22Rv1 (cell line): ENCODE results near the gene GRIFIN.

Source experiments
- H3K27ac ChIP-seq: fragments of 450-650 bp; 2 replicates; pipeline ENCODE4 v1.5.1; 2017
- CTCF ChIP-seq: fragments of 450-650 bp; IDR thresholded peaks from 2 replicates; pipeline ENCODE4 v1.5.1; 2017; ENCODE audit warnings: mild to moderate bottlenecking
- ZFX ChIP-seq: fragments of 450-650 bp; IDR thresholded peaks from 2 replicates; pipeline ENCODE4 v1.6.1; 2017; ENCODE audit warnings: antibody characterized with exemption, borderline replicate concordance

Gene GRIFIN

GRCh38 chr7:2507917-2508306 is 31.7 kb upstream of the GRIFIN start:
- TF ChIP-seq CTCF: no peak
- H3K27ac ChIP-seq: no peak overlapping the region

- TF ChIP-seq ZFX (no peak), CTCF (no peak)
- no peak overlapping the region for H3K27ac ChIP-seq
Observed at GRCh38 chr7:2507208-2507916, 31.2 kb upstream of the GRIFIN start.

- TF ChIP-seq CTCF: no peak
- no peak for TF ChIP-seq ZFX
- H3K27ac ChIP-seq: no peak overlapping the region
Observed at GRCh38 chr7:2505401-2505800, 29.2 kb upstream of the GRIFIN start.

GRCh38 chr7:2504889-2505375 is 28.7 kb upstream of the GRIFIN start:
- H3K27ac ChIP-seq: no peak overlapping the region
- TF ChIP-seq ZFX (no peak), CTCF (no peak)

GRCh38 chr7:2504128-2504888 is 28.1 kb upstream of the GRIFIN start:
- H3K27ac ChIP-seq: no peak overlapping the region
- TF ChIP-seq CTCF (no peak), ZFX (no peak)

GRCh38 chr7:2503056-2503941 is 27.1 kb upstream of the GRIFIN start:
- no peak for TF ChIP-seq ZFX
- TF ChIP-seq CTCF: no peak
- H3K27ac ChIP-seq: no peak overlapping the region
